Stimulated activated naive CD8-positive, alpha-beta T cell treated with anti-CD3 and anti-CD28 coated beads, Interleukin-15, amount 100 ng/mL, for 72 hours (primary cell): ENCODE measurements around the gene METTL16.
A peak's percentile ranks its signal among the peaks of the same experiment; 100 is the strongest.

Source experiments
- ATAC-seq: fragments of 150-1000 bp; cut with Tn5 transposase; 2 replicates; pipeline ENCODE4 v1.10.0; 2021; ENCODE audit warnings: mild to moderate bottlenecking, moderate library complexity
- DNase-seq, 2 donors: peaks; one replicate each; pipeline ENCODE4 v3.0.0; 2021 to 2022
- H3K27ac Mint-ChIP-seq, 2 donors: one replicate each; pipeline ENCODE4 v1.8.0; 2022; ENCODE audit warnings: mild to moderate bottlenecking in 2 of 2, mixed read lengths in 2 of 2, moderate library complexity in 2 of 2
- H3K27me3 Mint-ChIP-seq: one replicate; pipeline ENCODE4 v1.8.0; 2022; ENCODE audit warnings: mixed read lengths
- H3K4me1 Mint-ChIP-seq: one replicate; pipeline ENCODE4 v1.8.0; 2022; ENCODE audit warnings: mild to moderate bottlenecking, mixed read lengths
- H3K4me3 Mint-ChIP-seq, 2 donors: one replicate each; pipeline ENCODE4 v1.8.0; 2022; ENCODE audit warnings: mild to moderate bottlenecking in 2 of 2, mixed read lengths in 2 of 2, moderate library complexity in 1 of 2
- H3K9me3 Mint-ChIP-seq, 2 donors: one replicate each; pipeline ENCODE4 v1.8.0; 2022; ENCODE audit warnings: mixed read lengths in 2 of 2

Gene METTL16

DNA sequence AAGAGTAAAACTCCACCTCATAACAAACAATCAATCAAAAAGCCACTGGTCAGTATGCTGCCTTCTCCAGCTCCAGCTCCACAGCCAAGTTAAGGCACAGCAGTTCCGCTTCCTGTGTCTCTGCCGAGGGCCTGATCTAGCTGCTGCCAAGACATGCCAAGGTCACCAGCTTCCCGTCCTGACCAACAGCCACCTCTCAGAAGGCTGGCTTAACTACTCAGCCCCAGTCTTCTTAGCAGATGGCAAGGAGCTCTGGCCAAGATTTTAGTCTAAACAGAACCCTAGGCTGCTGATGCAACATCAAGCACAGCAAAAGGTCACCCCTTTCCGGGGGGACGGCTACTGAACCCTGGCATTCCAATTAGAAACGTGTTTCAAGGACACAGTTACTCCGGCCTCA is 93.1 kb downstream of the METTL16 start:
- ATAC-seq (no peak), DNase-seq (no peak)
- H3K27ac Mint-ChIP-seq: peak overlapping the region in 1 of 2 donors; percentile 19
- no peaks in the 10 kb centered on the region for H3K27me3 Mint-ChIP-seq
- no peak overlapping the region for H3K4me3 Mint-ChIP-seq
- no peaks in the 10 kb centered on the region for H3K9me3 Mint-ChIP-seq
- H3K4me1 Mint-ChIP-seq: no peaks in the 10 kb centered on the region

DNA sequence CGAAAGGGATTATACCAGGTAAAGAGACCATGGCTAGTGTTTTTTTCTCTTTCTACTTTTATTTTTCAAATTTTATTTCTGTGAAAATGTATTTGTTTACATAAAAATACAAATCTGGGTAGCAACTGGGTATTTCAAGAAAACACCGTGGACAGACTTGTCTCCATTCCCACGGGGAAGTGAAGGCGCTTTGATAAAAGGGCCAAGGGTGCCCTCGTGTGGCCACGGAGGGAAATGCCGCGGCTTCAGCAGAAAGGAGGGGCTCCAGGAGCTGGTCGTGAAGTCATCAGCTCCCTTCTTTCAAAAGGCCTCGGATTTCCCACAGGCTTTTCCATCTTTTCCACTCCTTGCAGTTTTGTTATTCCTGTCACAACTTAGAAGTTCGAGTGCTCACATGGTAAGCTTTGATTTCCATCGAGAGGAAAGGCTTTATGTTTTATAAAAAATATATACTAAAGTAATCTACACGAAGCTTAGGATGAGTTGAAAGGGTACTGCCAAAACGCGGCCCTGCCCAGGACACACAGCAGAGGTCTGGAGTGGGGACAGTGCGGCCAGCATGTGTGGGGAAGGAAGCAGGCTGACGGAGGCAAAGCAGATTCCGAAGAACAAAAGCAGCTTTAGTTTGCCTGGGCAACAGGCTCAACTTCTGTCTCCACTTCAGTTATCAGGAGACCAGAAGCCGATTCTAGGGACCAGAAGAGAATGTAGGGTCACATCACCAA is 95.5 kb downstream of the METTL16 start:
- H3K27ac Mint-ChIP-seq: peak overlapping the region in 1 of 2 donors; percentile 59
- no peak overlapping the region for H3K4me3 Mint-ChIP-seq
- ATAC-seq (peak; percentile 59), DNase-seq (peak; percentile 76 to 79)
- no peaks in the 10 kb centered on the region for H3K27me3 Mint-ChIP-seq
- no peaks in the 10 kb centered on the region for H3K9me3 Mint-ChIP-seq
- no peaks in the 10 kb centered on the region for H3K4me1 Mint-ChIP-seq

DNA sequence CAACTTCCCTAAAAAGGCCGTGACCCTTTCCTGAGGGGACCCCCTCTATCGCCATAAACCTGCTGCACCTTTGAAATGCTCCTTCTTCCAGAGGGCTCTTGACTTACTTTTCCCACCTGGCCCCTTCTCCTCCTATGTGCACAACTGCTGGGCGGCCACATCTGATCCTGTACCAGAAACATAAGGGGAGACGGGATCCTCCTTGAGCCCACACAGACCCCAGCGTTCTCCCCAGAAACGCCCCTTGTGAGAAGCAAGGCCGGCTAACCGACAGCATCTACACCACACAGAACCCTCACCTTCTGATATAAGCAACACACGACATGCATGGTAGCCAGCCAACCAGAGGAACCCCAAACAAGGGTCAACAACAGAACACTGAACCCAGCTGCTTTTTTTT is 96.6 kb downstream of the METTL16 start:
- no peak overlapping the region for H3K27ac Mint-ChIP-seq
- no peak overlapping the region for H3K4me3 Mint-ChIP-seq
- H3K9me3 Mint-ChIP-seq: no peaks in the 10 kb centered on the region
- no peak for DNase-seq
- H3K4me1 Mint-ChIP-seq: no peaks in the 10 kb centered on the region
- ATAC-seq: no peak
- H3K27me3 Mint-ChIP-seq: no peaks in the 10 kb centered on the region

DNA sequence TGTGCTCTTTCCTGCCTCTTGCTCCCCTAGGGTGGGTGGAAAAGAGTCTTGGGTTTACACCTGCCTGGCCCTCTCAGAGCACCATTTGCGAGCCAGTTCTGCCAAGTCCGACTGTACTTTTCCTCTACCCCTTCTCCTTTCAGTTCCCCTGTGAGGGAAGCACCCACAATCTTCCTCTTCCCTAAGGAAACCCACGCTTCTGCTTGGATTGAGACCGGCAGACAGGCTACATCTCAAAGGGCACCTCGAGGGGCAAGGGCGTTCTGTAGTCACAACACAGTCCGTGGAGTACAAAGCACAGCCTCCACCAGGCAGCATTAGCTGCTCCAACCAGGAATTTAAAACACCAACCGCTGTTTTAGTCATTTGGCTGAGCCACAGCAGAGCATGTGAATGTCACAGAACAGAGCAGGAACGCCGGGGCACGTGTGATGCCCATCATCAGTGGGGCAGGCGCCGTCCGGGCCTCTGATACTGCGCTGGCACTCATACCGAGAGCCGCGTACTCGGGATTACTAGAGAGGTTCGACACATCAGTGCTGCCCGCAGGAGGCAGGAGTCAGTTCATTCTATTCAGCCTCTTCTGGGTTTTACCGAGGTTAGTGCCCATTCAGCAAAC is 97.1 kb downstream of the METTL16 start:
- H3K4me1 Mint-ChIP-seq: no peaks in the 10 kb centered on the region
- H3K9me3 Mint-ChIP-seq: no peaks in the 10 kb centered on the region
- DNase-seq (no peak), ATAC-seq (no peak)
- H3K4me3 Mint-ChIP-seq: no peak overlapping the region
- H3K27ac Mint-ChIP-seq: no peak overlapping the region
- no peaks in the 10 kb centered on the region for H3K27me3 Mint-ChIP-seq

DNA sequence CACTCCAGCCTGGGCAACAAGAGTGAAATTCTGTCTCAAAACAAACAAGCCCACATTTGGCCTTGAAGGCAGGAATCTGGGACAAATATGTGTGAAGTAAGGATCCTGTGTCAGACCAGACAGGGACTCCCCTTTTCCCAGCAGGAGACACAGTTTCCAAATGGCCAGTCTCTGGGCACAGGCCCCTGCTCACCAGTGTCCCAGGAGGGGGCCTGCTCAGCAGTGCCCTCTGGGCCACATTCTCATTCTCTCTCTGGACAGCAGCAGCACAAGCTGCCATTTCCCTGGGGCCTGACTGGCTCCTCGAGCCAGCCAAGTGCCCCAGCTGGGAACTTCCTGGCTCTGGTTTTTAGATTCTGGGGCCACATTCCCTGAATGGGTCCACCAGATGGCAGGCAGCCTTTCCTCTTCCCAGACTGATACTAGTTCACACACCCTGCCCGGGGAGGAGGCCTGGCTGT is 99.1 kb downstream of the METTL16 start:
- Mint-ChIP-seq H3K4me1 (no peaks in the 10 kb centered on the region), H3K9me3 (no peaks in the 10 kb centered on the region), H3K4me3 (no peak overlapping the region), H3K27me3 (no peaks in the 10 kb centered on the region), H3K27ac (peak overlapping the region in 1 of 2 donors; percentile 49)
- no peak for ATAC-seq
- DNase-seq: no peak

DNA sequence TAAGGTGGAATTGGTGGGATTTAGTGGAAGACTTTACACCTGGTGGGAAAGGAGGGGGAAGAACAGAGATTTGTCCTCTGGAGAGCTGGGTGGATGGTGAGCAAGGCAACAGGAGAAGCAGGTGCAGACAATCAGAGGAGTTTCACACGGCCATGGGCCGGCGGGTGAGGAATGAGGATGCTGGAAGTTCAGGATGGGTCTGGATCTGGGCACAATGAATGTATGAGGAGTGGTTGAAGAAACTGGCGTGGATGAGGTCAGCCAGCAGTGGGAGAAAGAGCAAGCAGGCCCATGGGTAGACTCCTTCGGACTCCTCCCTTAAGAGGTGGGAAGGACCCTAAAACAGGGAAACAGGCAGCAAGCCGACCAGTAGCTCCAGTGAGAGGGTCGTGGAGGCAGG is 100.7 kb downstream of the METTL16 start:
- H3K27me3 Mint-ChIP-seq: no peaks in the 10 kb centered on the region
- no peak overlapping the region for H3K4me3 Mint-ChIP-seq
- no peak overlapping the region for H3K27ac Mint-ChIP-seq
- DNase-seq (no peak), ATAC-seq (no peak)
- H3K9me3 Mint-ChIP-seq: no peaks in the 10 kb centered on the region
- H3K4me1 Mint-ChIP-seq: peaks cover 9% of the 10 kb centered on the region

DNA sequence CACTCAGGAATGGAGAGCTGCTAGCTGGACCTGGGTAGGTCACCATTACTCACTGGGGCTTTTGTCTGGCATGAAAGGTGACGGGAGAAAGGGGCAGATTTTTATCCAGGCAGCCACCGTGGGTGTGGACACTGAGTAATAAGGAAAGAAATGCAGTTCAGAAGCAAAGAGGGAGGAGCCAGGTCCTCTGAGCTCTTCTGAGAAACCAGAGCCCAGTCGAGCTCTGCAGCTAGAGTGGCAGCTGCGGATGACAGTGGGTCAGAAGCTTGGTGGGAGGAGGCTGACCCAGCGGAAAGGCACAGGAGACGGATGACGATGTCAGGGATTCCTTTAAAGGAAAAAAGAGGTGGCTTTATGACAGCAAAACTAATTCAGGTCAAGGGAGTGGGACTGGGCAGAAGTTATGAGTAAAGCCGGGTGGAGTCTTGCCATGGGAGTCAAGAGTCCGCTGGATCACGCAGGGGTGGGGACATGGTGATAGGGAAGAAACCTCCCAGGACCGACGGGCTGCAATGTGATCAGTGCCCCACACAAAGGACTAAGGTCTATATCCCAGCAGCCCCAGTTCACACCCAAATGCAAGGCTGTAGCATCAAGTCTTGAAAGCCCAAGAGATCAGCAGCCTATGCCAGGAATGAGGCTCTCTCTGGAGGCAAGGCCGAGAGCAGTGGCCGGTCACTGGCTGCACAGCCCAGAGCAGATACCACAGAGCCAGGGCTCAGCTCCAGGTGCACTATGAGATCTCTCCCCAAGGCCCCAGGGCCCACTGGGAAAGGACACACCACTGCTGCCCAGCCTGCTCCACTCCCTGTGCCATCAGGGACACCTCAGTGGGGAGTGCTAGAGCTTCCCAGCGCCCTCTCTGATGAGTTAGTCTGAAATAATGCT is 104.5 kb downstream of the METTL16 start:
- DNase-seq: no peak
- H3K27ac Mint-ChIP-seq: peak overlapping the region in 1 of 2 donors; percentile 4

DNA sequence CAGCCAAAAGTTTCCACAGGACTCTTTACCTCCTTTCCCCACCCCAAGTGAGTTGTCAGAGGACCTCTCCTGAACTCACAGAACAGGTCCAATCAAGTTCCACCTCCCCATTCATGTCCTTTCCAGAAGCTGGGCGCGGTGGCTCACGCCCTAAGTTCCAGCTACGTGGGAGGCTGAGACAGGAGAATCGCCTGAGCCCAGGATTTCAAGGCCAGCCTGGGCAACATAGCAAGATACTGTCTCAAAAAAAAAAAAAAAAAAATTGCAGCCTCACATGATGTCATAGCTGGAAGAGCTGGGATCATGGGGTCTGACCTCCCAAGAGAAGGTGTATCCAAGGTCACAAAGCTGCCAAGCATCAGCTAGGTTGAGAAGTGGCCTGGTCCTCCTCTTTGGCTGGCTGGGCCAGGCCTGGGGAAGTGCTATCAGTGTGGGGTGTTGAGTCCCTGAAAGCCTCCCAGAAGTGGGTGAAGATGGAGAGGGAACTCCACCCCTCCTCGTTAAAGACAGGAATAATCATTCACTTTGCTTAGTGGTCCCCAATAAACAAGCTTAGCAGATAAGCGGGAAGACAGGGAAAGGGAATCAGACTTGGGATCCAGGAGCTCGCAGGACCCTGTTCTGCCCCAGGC is 105.3 kb downstream of the METTL16 start:
- no peak for ATAC-seq
- peak overlapping the region in 1 of 2 donors; percentile 68 for H3K27ac Mint-ChIP-seq
- no peak for DNase-seq
- peaks cover 36% of the 10 kb centered on the region for H3K4me1 Mint-ChIP-seq
- no peaks in the 10 kb centered on the region for H3K27me3 Mint-ChIP-seq
- H3K4me3 Mint-ChIP-seq: no peak overlapping the region
- no peaks in the 10 kb centered on the region for H3K9me3 Mint-ChIP-seq

More for the DNA sequence above, 104.5 kb downstream of the METTL16 start:
- no peaks in the 10 kb centered on the region for H3K27me3 Mint-ChIP-seq
- H3K4me1 Mint-ChIP-seq: peaks cover 34% of the 10 kb centered on the region
- no peaks in the 10 kb centered on the region for H3K9me3 Mint-ChIP-seq
- H3K4me3 Mint-ChIP-seq: no peak overlapping the region
- no peak for ATAC-seq

DNA sequence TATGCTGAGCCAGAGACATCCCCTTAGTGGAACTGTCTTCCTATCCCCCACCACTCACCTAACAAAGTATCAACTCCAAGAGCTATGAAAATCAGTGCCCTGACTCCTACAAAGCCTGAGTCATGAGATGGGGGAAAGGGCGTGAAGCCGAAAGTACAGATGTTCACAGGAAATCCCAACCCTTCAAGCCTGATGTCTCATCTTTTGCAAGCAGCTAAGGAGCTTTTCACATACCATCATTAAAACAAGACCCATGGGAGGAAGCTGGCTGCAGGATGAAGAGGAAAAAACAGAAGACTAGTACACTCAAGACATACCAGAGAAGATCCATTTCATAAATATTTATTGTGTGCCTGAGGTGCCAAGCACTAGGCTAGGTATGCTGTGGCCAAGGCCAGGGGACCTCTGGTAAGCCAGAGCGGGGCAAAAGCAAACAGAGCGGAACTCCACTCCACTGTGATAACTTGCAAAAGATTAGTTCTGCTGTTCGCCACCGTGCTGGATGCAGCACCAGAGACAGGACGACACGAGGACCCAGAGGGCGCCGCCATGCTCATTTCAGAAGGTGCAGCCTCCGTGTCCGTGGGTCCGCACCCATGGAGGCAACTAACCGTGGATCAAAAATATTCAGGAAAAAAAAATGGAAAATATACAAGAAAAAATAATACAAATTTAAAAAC is 106.3 kb downstream of the METTL16 start:
- ATAC-seq: no peak
- Mint-ChIP-seq H3K27ac (no peak overlapping the region), H3K4me3 (no peak overlapping the region), H3K4me1 (peaks cover 36% of the 10 kb centered on the region), H3K27me3 (no peaks in the 10 kb centered on the region), H3K9me3 (no peaks in the 10 kb centered on the region)
- DNase-seq: no peak

DNA sequence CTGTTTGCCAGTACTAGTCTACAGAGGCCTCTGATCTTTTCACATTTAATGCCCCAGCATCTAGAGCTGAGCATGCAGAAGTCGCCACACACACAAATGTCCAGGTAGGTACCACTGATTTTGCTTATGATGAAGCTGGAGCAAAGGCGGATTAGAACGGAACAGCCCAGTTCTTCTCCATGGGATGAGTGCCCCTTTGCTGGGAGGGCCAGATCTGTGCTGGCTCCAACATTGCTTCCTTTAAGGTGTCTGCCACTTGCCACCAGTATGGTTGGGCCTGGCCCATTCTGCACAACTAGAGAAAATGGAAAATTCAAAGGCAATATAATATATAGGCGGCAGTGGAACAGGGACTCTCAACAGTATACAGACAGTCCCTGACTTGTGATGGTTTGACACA is 108.6 kb downstream of the METTL16 start:
- Mint-ChIP-seq H3K9me3 (no peaks in the 10 kb centered on the region), H3K27ac (no peak overlapping the region), H3K27me3 (no peaks in the 10 kb centered on the region), H3K4me1 (peaks cover 56% of the 10 kb centered on the region), H3K4me3 (peak overlapping the region; percentile 77 to 80)
- ATAC-seq (no peak), DNase-seq (no peak)

DNA sequence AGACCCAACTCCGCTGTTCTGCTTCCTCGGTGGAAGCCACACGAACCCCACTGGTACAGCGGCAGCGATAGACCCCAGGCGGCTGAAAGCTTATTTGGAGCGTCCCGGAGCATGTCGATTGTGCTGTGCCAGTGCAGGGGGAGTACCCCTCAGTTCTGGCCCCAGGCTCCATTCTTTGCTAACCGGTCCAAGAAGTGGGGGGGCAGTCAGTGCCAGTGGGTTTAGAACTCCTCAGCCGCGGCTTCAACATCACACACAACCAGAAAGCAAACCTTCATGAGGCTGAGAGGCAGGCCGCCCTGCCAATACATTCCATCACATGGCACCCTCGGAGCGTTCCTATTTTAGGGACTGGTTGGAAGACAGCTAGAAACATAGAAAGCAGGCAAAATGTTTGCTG is 109.1 kb downstream of the METTL16 start:
- Mint-ChIP-seq H3K9me3 (no peaks in the 10 kb centered on the region), H3K27ac (peak overlapping the region in 1 of 2 donors; percentile 84), H3K4me3 (peak overlapping the region; percentile 77 to 80), H3K4me1 (peaks cover 61% of the 10 kb centered on the region), H3K27me3 (no peaks in the 10 kb centered on the region)
- DNase-seq (no peak), ATAC-seq (no peak)

DNA sequence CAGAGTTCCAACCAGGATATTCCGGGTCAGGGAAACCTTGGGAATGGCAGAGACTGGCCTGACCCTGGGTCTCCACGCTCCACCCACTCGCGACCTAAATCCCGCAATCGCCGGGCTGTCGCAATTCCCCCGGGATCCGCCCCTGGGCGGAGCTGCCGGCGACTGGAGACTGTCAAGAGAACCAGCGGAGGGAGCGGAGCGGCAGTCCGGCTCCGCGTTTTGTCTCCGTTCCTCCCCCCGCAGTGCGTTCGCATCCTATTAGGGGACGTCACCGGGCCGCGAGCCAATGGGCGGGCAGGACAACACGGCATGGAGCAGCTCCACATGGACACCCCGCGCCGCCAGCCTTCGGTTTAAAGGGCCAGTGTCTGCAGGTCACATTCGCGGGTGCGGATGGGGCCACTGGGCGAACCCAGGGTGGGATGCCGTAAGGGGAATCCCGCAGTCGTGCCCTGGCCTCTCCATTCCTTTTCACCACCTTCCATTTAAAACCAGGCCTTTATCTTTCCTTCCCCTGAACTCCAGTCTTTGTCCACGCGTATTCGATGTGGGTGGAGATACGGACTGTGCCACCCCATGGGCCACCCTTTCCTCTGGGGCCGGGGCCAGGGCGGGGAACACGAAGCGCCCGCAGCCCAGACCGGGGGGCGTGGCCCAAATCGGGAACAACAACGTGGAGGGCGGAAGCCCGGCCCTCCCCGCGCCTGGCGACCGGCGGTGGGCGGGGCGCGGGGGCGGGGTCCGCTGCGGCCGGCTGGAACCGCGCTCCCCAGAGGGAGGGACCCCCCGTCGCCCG is 110.1 kb downstream of the METTL16 start:
- DNase-seq (peak; percentile 99), ATAC-seq (peak; percentile 75)
- peak overlapping the region; percentile 85 to 98 for H3K4me3 Mint-ChIP-seq
- H3K4me1 Mint-ChIP-seq: peaks cover 64% of the 10 kb centered on the region
- H3K27ac Mint-ChIP-seq: peak overlapping the region; percentile 97 to 99
- no peaks in the 10 kb centered on the region for H3K27me3 Mint-ChIP-seq
- H3K9me3 Mint-ChIP-seq: no peaks in the 10 kb centered on the region

DNA sequence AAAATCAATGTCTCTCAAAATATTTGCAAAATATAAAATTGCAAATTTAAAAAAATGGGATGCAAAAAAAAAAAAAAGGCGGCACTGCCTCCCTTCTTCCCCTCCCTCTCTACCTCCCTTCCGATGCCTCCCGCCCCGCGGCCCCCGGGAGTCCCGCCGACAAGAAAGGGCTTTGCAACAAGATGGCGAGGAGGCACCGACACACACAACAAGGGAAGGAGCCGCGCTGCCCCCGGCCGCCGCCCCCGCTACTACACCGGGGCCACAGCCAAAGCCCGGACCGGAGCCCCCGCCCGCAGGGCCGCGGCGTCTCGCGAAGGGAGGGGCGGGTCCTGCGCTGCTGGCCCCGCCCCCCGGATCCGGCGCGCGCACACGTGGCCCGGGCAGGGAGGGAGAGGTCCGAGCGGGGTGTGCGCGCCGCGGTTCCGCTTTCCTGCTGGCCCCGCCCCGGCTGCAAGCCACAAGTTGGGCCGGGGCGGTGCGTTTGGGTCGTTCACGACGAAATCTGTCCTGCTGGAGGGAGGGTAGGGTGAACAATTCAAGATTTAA is 110.7 kb downstream of the METTL16 start, which contains the start of gene MNT:
Gene MNT, minus strand, starts transcription at position 184 of the 549 bp plus-strand sequence. CDS start 348 bp downstream, outside the sequence.
- ATAC-seq (peak; percentile 54), DNase-seq (peak; percentile 96 to 97)
- H3K27me3 Mint-ChIP-seq: no peaks in the 10 kb centered on the region
- no peaks in the 10 kb centered on the region for H3K9me3 Mint-ChIP-seq
- peak within 1 kb of the TSS; percentile 85 to 98 for H3K4me3 Mint-ChIP-seq
- H3K27ac Mint-ChIP-seq: peak within 1 kb of the TSS; percentile 99 to 100
- peaks cover 68% of the 10 kb centered on the region for H3K4me1 Mint-ChIP-seq

DNA sequence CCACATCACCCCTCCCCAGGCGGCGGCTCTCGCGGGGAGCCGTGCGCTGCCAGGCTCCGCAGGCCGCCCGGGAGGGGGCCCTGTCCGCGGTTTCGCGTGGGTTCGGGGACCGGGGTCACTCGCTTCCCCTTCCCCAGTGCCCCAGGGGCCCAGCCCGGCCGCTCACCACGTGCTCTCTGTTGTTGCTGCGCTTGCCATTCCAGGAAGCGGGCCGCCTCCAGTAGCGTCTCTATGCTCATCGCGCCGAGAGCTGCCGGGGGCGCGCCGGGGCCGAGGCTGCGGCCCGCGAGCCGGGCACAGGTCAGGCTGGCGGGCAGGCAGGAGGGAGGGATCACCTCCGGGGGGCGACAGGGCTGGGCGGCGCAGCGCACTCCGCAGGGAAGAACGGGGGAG is 111.2 kb downstream of the METTL16 start:
- H3K4me1 Mint-ChIP-seq: peaks cover 71% of the 10 kb centered on the region
- ATAC-seq: peak; percentile 18
- DNase-seq: peak; percentile 74 to 76
- H3K27me3 Mint-ChIP-seq: no peaks in the 10 kb centered on the region
- H3K27ac Mint-ChIP-seq: peak overlapping the region; percentile 92 to 100
- no peaks in the 10 kb centered on the region for H3K9me3 Mint-ChIP-seq
- peak overlapping the region; percentile 85 to 98 for H3K4me3 Mint-ChIP-seq
